ENCODE measurements around the gene PRSS8.

PRSS8 gene

DNA sequence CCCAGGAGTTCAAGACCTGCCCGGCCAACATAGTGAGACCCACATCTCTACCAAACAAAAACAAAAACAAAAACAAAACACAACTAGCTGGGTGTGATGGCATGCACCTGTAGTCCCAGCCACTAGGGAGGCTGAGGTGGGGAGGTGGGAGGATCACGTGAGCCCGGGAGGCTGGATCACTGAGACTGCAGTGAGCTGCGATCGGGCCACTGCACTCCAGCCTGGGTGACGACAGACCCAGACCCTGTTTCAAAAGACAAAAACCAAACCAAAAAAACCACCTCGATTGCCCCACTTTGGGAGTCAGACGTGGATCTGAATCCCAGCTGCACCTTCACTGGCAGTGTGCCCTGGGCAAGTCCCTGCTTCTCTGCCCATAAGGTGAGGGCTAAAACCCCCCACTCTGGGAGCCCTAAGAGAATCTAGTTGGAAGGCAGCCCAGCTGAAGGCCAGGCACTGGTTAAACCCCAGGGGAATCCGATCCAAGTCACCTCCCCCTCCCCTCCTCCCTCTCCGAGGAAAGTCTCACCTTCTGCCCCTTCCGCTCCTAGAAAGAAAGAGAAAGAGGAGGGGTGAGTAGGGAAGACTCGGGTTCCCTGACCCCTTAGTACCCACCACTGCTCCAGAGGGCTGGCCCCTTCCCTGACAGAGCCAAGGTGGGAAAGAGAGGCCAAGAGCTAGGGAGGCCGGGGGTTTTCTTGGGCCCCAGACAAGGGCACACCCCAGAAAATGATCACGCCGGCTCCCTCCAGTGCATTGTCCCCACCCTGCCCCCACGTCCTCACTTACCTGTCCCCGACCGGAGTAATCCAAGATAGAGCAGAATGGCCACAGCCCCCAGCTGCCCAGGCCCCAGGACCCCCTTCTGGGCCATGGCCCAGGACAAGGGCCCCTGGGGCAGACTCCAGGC is 647 bp downstream of the PRSS8 start:
- no peak for DNase-seq (ENCODE audit: extremely low read depth, low read depth)
- no peak for TF ChIP-seq CTCF (IDR thresholded peaks at IDR 0.05; ENCODE audit: low read depth, low read length)

GRCh38 chr16:31134091-31134571 is 1.4 kb downstream of the PRSS8 start:
- no peak for TF ChIP-seq CTCF (IDR thresholded peaks at IDR 0.05; ENCODE audit: low read depth, low read length)
- DNase-seq (ENCODE audit: extremely low read depth, low read depth) = no peak

DNA sequence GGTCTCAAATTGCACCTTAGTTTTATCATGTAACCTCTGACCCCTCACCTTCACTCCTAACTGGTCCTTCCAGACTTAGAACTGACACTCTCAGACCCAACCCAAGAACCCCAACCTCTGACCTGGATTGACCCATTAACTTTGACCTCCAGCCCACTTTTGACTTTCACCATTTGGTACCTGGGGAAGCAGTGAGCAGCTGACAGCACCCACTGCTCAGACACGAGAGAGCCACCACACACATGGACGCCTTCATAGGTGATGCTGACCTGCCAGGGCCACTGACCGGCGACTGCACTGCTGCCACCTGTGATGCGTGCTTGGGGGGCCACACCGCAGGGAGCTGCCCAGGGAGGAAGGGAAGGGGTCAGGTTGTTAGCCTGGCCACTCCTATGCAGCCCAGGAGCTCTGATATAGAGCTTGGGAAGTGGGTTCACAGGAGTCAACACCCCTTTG is 2.5 kb downstream of the PRSS8 start:
- no peak for DNase-seq (ENCODE audit: extremely low read depth, low read depth)
- no peak for TF ChIP-seq CTCF (IDR thresholded peaks at IDR 0.05; ENCODE audit: low read depth, low read length)

GRCh38 chr16:31132303-31132979 is 3.1 kb downstream of the PRSS8 start:
- DNase-seq (ENCODE audit: extremely low read depth, low read depth) = no peak
- TF ChIP-seq CTCF (IDR thresholded peaks at IDR 0.05; ENCODE audit: low read depth, low read length) = no peak

- no peak for TF ChIP-seq CTCF (IDR thresholded peaks at IDR 0.05; ENCODE audit: low read depth, low read length)
- DNase-seq (ENCODE audit: extremely low read depth, low read depth) = no peak
Measured at GRCh38 chr16:31131841-31132271, 3.7 kb downstream of the PRSS8 start.

GRCh38 chr16:31131416-31131815 is 4.1 kb downstream of the PRSS8 start:
- TF ChIP-seq CTCF (IDR thresholded peaks at IDR 0.05; ENCODE audit: low read depth, low read length) = no peak
- no peak for DNase-seq (ENCODE audit: extremely low read depth, low read depth)

DNA sequence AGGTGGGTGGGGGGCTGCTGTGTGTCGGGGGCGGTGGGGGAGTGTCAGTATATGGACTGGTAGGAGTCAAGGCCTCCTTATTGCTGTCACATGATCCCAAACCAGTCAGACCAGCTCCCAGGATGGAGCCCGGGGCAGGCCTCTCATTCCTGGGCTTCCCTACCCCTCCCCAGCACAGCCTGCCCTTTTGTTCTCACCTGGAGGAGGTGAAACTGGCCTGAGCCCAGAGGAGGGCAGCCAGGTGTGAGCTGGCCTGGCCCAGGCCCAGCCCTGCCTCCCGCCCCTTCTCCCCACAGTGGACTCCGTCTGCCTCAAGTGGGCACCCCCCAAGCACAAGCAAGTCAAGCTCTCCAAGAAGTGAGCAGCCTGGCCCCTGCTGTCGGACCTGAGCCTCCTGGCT is 4.6 kb downstream of the PRSS8 start:
- no peak for TF ChIP-seq CTCF (IDR thresholded peaks at IDR 0.05; ENCODE audit: low read depth, low read length)
- DNase-seq (ENCODE audit: extremely low read depth, low read depth) = no peak

Measured in AG09319 (cell line).